Endometrial microvascular endothelial cells (primary cell): ENCODE results near the gene PDE6H. TPM values are rescaled to one million over a fixed set of nuclear protein-coding genes. Genes with fewer than 3 reads are reported as not detected.

Experiments
- in situ Hi-C: cut with HindIII; loops from 2 replicates; pipeline ENCODE4 v1.10.0; 2017; ENCODE audit warnings: low sequenced_read_pairs, low pct_unique_long_range_greater_than_20kb; ENCODE audit errors: inconsistent ontology term
- total RNA-seq: library from RNA; depleted of rRNA; stranded (reverse); fragments of >200 nt; gene quantifications from one replicate; pipeline ENCODE4 v1.2.3, GENCODE V29; 2015; ENCODE audit errors: inconsistent ontology term

PDE6H gene
- total RNA-seq: not detected

DNA sequence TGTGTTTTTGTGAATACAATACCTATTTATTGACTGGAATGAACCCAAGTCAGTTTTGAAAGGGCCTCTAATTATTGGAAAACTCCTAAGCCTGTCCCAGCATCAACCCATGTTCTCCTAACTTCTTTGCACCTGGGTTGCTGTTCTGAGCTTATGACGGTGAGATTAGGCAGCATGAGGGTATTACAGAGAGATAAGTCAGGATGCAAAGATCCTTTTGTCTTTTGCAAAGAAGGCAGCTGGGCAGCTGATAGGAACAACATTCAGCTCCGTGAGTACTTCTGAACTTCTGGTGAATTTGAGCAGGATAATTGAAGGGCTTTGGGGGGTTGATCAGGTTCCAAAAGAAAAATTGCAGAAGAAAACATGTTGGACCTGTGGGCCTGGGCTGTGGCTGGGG, at the start of gene PDE6H:
Gene PDE6H (plus strand): TSS at position 227 of the 400 bp plus-strand sequence. CDS start 4,971 bp downstream, outside the sequence.
- in situ Hi-C loops: no loop called here

DNA sequence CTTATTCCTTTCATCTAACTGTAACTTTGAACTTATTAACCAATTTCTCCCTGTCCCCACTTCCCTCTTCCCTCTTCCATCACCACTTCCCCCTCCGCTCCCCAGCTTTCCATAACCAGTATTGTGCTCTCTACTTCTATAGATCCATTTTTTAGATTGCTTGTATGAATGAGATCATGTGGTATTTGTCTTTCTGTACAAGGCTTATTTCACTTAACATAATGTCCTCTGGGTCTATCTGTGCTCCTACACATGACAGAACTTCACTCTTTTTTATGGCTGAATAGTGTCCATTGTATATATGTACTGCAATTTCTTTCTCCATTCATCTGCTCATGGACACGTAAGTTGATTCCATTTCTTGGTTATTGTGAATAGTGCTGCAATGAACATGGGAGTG, 48.9 kb upstream of the PDE6H start:
- in situ Hi-C loops: no loop called here

GRCh38 chr12:14924541-14924940, 48.3 kb upstream of the PDE6H start:
- in situ Hi-C loops: no loop called here

GRCh38 chr12:14927267-14927666, 45.6 kb upstream of the PDE6H start:
- in situ Hi-C loops: no loop called here

GRCh38 chr12:14928931-14929330, 43.9 kb upstream of the PDE6H start:
- in situ Hi-C loops: no loop called here

DNA sequence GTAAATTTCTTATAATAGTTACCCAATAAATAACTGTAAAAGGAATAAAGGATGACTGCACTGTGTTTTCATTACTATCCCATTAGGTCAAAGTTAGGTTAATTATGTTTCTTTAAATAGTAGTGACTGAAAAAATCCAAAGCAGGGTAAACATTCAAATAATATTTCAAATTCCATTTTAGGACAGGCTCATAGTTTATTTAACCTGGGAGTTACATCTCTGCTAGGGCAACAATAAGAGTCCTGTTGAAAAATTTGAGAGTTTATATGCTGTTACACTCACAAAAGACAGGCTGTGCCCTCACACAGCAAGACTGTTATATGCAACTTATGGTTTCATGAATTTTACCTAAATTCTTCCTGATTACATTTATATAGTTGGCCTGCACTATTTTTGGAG, 42.5 kb upstream of the PDE6H start:
- in situ Hi-C loops: no loop called here

GRCh38 chr12:14931359-14931758, 41.5 kb upstream of the PDE6H start:
- in situ Hi-C loops: no loop called here

GRCh38 chr12:14931791-14932560, 40.9 kb upstream of the PDE6H start:
- in situ Hi-C loops: no loop called here

DNA sequence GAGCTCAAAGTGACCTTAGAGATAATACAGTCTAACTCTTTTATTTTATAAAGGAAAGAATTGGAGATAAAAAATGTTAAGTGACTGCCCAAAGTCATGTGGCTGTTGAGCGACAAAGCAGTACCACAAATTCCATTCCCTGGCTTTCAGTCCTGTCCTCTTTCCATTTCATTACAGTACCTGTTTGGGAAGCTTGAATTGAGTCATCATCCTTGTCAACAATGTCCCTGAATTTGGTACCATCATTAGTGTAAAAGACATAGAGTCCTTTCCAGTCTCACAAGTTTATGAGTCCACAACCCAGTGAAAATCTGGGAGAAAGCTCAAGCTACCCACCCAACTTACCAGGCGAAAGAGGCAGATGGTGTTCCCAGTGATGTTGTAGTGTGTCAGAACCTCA, 38.3 kb upstream of the PDE6H start:
- in situ Hi-C loops: no loop called here

DNA sequence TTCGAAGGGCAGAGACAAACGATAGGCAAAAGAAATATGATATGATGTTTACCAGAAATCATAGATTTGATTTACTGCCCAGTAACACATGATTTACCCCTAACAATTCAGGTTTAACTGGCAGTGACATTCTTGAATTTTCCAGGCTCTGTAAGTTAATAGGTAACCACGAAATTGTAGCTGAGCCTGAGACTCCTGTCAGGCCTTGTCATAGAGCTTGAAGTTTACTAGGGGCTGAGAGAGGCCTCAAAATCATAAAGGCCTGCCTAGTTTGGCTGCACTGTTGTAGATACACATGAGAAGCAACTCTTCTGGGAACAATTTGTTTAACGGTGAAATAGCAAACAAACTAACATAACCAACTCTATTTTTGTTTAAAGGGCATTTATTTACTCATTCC, 37.8 kb upstream of the PDE6H start:
- in situ Hi-C loops: no loop called here

DNA sequence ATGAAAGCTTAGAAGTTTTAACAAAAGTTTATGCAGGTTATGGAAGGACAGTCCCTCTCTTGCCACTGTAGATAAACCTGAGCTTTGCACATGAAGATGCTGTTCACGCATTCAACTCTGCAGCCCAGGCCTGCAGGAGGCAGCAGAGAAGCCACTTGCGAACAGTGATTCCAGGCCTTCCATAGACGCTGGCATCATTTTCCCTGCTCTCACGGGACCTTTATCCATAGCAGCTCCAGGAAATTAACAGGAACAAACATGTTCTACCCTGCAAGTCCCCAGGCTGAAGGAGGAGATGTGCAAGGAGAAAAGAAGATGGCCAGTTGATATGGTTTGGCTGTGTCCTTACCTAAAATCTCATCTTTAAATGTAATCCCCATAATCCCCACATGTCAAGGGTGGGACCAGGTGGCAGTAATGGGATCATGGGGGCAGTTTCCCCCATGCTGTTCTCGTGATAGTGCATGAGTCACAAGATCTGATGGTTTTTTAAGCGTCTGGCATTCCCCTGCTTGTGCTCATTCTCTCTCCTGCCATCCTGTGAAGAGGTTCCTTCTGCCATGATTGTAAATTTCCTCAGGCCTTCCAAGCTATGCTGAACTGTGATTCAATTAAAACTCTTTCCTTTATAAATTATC, 36.5 kb upstream of the PDE6H start:
- in situ Hi-C loops: no loop called here

DNA sequence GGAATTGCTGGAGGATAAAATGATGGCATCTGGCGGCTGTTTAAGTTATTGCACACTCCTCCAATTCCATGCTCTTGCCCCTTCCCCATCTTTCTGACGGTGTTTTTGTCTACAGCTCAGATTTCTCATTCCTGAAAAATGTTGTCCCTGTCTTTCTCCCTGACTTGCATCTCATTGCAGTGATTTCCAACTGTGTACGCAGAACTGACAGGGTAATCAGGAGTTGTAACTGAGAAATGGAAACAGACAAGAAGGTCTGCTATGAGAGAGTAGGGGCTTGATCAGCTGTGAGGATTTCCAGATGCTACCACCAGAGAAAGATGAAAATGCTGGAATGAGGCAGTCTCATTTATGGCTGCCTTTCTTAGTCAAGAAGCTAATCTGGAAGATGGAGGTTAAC, 35.8 kb upstream of the PDE6H start:
- in situ Hi-C loops: no loop called here

GRCh38 chr12:14937689-14938088, 35.2 kb upstream of the PDE6H start:
- in situ Hi-C loops: no loop called here

DNA sequence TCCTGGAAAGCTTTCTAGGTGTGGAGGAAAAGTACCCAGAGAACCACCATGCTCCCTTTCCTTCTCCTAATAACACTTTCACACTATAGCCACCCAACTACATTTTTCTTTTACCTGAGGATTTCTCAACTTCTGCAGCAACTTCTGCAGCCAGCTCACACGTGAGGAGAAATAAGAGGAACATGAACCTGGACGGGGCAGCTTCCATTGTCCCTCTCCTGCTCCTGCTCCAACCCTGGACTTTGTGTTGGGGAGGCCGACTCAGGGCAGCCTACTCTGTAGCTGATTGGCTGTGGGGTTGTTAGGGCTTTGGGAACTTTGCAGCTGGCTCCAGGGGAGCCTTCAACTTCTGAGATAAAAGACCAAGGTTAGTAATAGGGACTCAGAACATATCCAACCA, 34.5 kb upstream of the PDE6H start, which contains the start of gene ERP27:
Gene ERP27 (minus strand): TSS at position 237 of the 400 bp plus-strand sequence. CDS start 29 bp downstream, at position 208.
- in situ Hi-C loops: no loop called here

DNA sequence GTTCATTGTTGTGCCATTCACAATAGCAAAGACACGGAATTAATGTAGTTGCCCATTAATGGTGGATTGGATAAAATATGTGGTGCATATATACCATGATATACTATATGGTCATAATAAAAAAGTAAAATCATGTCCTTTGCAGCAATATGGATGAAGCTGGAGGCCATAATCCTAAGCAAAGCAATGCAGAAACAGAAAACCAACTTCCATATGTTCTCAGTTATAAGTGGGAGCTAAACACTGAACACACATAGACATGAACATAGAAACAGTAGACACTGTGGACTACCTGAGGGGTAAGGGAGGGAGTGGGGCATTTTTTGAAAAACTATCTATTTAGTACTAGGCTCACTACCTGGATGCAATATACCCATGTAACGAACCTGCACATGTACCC, 31.5 kb upstream of the PDE6H start:
- in situ Hi-C loops: no loop called here

- in situ Hi-C loops: no loop called here
These were observed 30.5 kb upstream of the PDE6H start for GRCh38 chr12:14942196-14942931.

GRCh38 chr12:14946162-14946561, 26.7 kb upstream of the PDE6H start:
- in situ Hi-C loops: no loop called here

DNA sequence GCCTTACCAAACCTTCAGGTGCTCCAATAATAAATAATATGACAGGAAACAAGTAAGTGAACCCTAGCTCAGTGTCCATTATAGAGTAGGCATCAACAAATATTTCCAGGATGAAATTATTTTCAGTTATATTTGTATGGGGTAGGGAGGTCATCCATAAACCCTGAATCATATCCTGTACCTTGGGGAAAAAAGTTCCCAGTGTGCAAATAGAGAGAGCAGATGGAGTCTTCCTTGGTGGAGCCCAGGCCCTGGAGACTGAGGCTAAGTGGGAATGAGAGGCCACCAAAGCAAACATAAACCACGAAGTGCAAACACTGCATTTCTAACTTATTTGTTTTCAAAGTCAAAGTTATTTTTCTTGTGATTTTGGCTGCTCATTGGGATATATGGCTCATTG, 26.0 kb upstream of the PDE6H start:
- in situ Hi-C loops: no loop called here

GRCh38 chr12:14948672-14949071, 24.2 kb upstream of the PDE6H start:
- in situ Hi-C loops: no loop called here

GRCh38 chr12:14949631-14950030, 23.2 kb upstream of the PDE6H start:
- in situ Hi-C loops: loop anchor here (10.0 kb wide), 1 partner anchor 175 kb away; a partner anchor contains a TSS
